GM23248 (cell line): ENCODE data around the gene CSRP2.

Experiments
- EZH2 ChIP-seq: fragments of 200-600 bp; sonication (generic); IDR thresholded peaks from 2 replicates; pipeline ENCODE4 v1.6.1; 2018; ENCODE audit warnings: antibody characterized with exemption, mild to moderate bottlenecking; ENCODE audit not compliant: insufficient read depth, poor library complexity, severe bottlenecking
- EZH2phosphoT487 ChIP-seq: fragments of 200-600 bp; sonication (generic); IDR thresholded peaks from 2 replicates; pipeline ENCODE4 v1.6.1; 2018; ENCODE audit warnings: antibody characterized with exemption, moderate library complexity, mild to moderate bottlenecking, low read depth; ENCODE audit not compliant: insufficient read depth

GRCh38 chr12:76916170-76916540 is 37.3 kb upstream of the CSRP2 start:
- TF ChIP-seq EZH2phosphoT487 (no peak), EZH2 (no peak)
